Neutrophil (primary cell): ENCODE data around the gene OR2D2.

Experiments
- H3K27ac ChIP-seq: fragments of 200-600 bp; sonication (generic); 2 replicates; pipeline ENCODE4 v1.5.1; 2016; ENCODE audit warnings: mild to moderate bottlenecking, moderate library complexity
- H3K27me3 ChIP-seq: fragments of 200-600 bp; sonication (generic); 2 replicates; pipeline ENCODE4 v1.6.0; 2016; ENCODE audit warnings: mild to moderate bottlenecking
- H3K36me3 ChIP-seq: fragments of 200-600 bp; sonication (generic); 2 replicates; pipeline ENCODE4 v1.5.1; 2017
- H3K4me1 ChIP-seq, 2 experiments: fragments of 200-600 bp in 1 of 2; sonication (generic) in 1 of 2; 1 replicate in 1 of 2; 2 replicates in 1 of 2; pipeline versions ENCODE4 v1.5.1 to v1.6.1; 2013 to 2016; ENCODE audit warnings: low read depth in 1 of 2, low read length in 1 of 2, mild to moderate bottlenecking in 1 of 2, moderate library complexity in 1 of 2; ENCODE audit not compliant: control insufficient read depth in 1 of 2, insufficient read depth in 1 of 2
- H3K4me3 ChIP-seq, 2 experiments: fragments of 200-600 bp in 1 of 2; sonication (generic) in 1 of 2; 1 replicate in 1 of 2; 2 replicates in 1 of 2; pipeline ENCODE4 v1.5.1; 2013 to 2016; ENCODE audit warnings: low read depth in 1 of 2, low read length in 1 of 2, mild to moderate bottlenecking in 1 of 2, moderate library complexity in 1 of 2
- H3K9me3 ChIP-seq: fragments of 200-600 bp; sonication (generic); 2 replicates; pipeline ENCODE4 v1.5.1; 2016
- TF ChIP-seq, protein P1 (sequence below): fragments of 200-600 bp; sonication (generic); IDR thresholded peaks from 2 replicates; pipeline ENCODE4 v1.5.1; 2016; ENCODE audit warnings: antibody characterized with exemption

OR2D2 gene, protein sequence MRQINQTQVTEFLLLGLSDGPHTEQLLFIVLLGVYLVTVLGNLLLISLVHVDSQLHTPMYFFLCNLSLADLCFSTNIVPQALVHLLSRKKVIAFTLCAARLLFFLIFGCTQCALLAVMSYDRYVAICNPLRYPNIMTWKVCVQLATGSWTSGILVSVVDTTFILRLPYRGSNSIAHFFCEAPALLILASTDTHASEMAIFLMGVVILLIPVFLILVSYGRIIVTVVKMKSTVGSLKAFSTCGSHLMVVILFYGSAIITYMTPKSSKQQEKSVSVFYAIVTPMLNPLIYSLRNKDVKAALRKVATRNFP

DNA sequence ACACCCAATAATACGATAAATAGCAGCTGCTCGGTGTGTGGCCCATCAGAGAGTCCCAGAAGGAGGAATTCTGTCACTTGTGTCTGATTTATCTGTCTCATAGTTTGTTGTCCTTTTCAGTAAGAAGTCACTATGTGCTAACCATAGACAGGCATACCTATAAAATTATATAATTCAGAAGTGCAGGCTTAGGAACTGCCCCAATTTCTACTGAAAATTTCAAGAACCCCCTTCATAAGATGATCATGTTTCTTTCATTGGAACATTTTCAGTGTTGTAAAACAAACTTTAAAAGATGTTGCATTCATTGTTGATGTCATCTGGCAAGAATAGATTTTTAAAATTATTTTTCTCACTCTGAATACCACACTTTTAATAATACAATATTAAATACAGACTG lies at the start of gene OR2D2:
OR2D2 (minus strand) TSS at position 101 of the 400 bp plus-strand sequence; CDS start at position 101, 0 bp downstream.
- no peak within 1 kb of the TSS for H3K27ac ChIP-seq
- no peak within 1 kb of the TSS for H3K4me3 ChIP-seq
- no peaks in the 10 kb centered on the region for H3K4me1 ChIP-seq
- no peaks in the 10 kb centered on the region for H3K9me3 ChIP-seq
- TF ChIP-seq, protein P1, sequence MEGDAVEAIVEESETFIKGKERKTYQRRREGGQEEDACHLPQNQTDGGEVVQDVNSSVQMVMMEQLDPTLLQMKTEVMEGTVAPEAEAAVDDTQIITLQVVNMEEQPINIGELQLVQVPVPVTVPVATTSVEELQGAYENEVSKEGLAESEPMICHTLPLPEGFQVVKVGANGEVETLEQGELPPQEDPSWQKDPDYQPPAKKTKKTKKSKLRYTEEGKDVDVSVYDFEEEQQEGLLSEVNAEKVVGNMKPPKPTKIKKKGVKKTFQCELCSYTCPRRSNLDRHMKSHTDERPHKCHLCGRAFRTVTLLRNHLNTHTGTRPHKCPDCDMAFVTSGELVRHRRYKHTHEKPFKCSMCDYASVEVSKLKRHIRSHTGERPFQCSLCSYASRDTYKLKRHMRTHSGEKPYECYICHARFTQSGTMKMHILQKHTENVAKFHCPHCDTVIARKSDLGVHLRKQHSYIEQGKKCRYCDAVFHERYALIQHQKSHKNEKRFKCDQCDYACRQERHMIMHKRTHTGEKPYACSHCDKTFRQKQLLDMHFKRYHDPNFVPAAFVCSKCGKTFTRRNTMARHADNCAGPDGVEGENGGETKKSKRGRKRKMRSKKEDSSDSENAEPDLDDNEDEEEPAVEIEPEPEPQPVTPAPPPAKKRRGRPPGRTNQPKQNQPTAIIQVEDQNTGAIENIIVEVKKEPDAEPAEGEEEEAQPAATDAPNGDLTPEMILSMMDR: no peak
- H3K36me3 ChIP-seq: no peaks in the 10 kb centered on the region
- no peaks in the 10 kb centered on the region for H3K27me3 ChIP-seq

DNA sequence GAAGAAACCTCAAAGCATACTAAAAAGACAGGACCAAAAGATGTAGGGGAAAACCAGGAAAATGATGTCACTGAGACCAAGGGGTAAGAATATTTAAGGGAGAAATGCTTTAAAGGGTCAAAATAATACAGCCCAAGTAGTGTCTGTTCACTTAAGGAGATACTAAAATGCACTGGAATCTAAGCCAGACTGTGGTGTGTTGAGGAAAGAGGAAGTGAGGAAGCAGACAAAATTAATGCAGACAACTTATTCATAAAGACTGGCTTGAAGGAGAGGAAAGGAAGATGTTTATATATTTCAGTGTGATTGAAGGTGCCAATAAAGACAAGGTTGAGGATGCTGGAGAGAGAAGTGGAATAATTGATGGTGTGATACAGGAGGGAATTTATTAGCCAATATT lies 49.7 kb upstream of the OR2D2 start:
- Histone ChIP-seq H3K9me3 (no peaks in the 10 kb centered on the region), H3K4me1 (peaks cover 0 to 17% of the 10 kb centered on the region in 2 experiments), H3K36me3 (no peaks in the 10 kb centered on the region), H3K4me3 (no peak overlapping the region), H3K27ac (no peak overlapping the region), H3K27me3 (no peaks in the 10 kb centered on the region)
- TF ChIP-seq, protein P1: no peak

DNA sequence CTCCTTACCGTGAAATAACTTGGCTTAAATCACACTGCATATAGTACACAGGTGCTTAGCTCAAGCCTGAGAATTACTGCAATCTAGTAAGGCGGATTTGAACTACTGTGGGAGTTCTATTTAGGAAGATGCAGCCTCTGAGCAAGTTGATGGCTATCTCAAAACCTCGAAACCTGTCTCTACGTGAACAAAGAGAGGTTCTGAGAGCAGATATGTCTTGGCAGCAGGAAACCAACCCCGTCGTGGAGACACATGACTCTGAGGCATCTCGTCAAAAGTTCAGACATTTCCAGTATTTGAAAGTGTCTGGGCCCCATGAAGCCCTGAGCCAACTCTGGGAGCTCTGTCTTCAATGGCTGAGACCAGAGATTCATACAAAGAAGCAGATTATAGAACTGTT lies 39.8 kb upstream of the OR2D2 start:
- Histone ChIP-seq H3K36me3 (no peaks in the 10 kb centered on the region), H3K4me1 (peaks cover 0 to 5% of the 10 kb centered on the region in 2 experiments), H3K9me3 (no peaks in the 10 kb centered on the region), H3K27ac (no peak overlapping the region), H3K27me3 (peaks cover 10% of the 10 kb centered on the region), H3K4me3 (no peak overlapping the region)
- TF ChIP-seq, protein P1: no peak

DNA sequence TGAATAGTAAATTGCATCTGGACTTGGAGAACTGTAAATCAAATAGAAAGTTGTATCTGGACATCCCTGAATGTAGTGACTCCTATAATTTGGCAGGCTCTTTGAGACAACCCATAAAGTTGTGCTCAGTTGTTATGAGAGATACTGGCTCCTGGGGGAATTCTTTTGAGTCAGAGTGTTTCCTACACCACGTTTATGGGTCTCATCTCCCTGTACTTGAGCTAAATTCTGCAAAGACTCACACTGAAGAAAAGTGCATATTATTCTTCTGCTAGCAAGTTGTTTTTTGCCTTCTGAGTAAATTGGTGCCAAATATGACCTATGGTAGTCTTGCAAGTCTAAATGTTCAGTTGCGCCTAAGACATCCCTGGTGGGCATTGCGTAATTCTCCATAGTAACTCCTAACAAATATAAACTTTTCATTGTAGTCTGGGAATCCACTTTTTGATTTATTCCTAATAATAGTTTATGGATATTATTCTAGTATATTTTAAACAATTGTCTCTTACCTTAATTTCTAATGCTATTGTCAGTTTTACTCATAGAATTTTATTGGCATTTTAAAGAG lies 38.9 kb upstream of the OR2D2 start:
- TF ChIP-seq, protein P1: no peak
- Histone ChIP-seq H3K4me1 (peaks cover 0 to 13% of the 10 kb centered on the region in 2 experiments), H3K27ac (no peak overlapping the region), H3K4me3 (no peak overlapping the region), H3K27me3 (peaks cover 19% of the 10 kb centered on the region), H3K9me3 (no peaks in the 10 kb centered on the region), H3K36me3 (no peaks in the 10 kb centered on the region)

DNA sequence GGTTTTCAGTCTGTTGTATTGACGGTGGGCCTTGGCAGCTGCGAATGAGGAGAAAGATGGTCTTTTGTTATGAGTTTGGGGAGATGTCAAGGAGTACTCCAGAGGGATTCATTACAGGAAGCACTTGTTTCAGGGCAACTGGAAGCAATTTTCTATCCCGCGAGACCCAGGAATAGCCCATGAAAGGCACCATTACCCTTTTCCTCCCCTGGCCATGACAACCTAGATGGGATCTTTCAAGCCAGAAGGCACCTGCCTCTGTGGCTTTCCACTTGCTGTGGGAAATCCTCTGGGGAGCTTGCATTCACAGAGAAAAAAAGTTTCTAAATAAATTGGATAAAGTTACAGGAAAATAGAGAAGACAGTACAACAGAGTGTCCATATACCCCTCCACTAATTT lies 36.6 kb upstream of the OR2D2 start:
- Histone ChIP-seq H3K27ac (no peak overlapping the region), H3K36me3 (no peaks in the 10 kb centered on the region), H3K4me1 (peaks cover 0 to 13% of the 10 kb centered on the region in 2 experiments), H3K27me3 (peaks cover 36% of the 10 kb centered on the region), H3K9me3 (no peaks in the 10 kb centered on the region), H3K4me3 (no peak overlapping the region)
- TF ChIP-seq, protein P1: no peak
